HG03439 (cell line): Measurements from ENCODE around the gene GTF3C6.
"Not testable (repeated sequence)": the region's sequence is repeated elsewhere in the genome, so short reads cannot be mapped to it uniquely, and the experiment has no call there.

Source experiments
- ATAC-seq: cut with Tn5 transposase; IDR thresholded peaks from one replicate; pipeline ENCODE4 v1.9.1; 2021; ENCODE audit warnings: mild to moderate bottlenecking, moderate library complexity; ENCODE audit not compliant: unreplicated experiment

The GTF3C6 gene, protein sequence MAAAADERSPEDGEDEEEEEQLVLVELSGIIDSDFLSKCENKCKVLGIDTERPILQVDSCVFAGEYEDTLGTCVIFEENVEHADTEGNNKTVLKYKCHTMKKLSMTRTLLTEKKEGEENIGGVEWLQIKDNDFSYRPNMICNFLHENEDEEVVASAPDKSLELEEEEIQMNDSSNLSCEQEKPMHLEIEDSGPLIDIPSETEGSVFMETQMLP

DNA sequence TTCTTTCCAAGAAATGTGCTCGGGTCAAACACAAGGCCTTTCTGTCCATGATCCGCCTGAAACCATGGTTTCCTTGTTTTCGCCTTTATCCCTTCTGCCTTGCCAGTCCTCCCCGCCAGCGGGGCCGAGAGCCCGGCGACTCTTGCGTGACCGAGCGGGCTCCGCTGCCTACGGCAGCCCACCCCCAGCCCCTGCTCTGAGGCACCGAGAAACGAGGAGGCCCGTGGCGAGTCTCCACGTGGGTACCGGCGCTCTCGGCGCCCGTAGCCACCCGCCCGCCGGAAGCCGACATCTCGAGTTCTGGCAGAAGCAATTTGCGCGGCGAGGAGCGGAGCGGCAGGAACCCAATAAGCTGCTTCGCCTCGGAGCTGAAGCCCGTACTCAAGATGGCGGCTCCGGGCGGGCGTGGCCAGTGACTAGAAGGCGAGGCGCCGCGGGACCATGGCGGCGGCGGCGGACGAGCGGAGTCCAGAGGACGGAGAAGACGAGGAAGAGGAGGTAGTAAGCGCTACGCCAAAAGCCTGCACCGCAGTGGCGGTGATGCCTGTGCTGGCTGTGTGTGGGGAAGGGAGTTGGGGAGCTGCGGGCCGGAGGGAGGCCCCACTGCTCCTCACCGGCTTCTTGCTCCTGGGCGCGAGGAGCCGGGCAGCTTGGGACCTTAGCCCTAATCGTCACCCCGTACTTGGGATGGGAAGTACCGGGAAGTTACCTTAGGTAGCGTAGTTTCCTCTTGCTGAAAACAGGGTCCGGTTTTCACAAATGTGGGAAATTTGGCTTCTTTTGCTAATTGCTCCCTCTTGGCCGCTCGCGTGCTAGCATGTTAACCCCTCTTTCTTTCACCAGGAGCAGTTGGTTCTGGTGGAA lies at the start of gene GTF3C6:
Gene GTF3C6, plus strand, starts transcription at position 378 of the 864 bp plus-strand sequence. Its CDS starts 64 bp downstream, at position 442.
- peak; percentile 97 for ATAC-seq

DNA sequence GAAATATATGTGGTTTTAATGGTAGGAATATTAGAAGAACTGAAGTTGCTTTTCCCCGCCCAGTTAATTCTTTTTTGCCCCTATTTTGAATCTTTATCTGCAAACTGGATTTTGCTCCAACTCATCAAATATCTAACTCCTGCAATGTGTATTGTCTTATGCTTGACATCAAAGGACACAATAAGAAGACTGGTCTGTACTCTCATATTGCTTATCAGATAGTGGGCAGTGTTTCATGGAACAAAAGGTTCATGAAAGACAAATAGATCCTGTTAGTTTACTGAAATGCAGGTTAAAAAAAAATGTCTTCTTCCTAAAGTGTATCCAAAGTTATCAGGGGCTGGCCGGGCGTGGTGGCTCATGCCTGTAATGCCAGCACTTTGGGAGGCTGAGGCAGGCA lies 27.7 kb upstream of the GTF3C6 start:
- no peak for ATAC-seq

DNA sequence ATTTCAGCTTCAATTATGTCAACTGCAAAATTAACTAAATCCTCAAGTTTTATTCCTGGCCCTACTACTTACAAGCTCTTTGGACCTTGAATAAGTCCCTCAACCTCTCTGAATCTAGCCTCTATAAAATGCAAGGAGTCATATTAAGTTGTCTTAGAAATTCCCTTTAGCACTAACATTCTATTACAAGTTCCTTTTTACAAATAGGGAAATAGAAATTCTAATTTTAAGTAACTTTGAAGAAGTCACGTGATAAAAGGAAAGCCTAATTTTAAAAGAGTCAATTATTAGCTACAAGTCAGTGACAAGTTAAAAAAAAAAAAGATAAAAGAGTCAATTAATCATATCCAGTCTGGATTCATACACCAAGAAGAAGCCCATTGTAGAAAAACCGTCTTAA lies 24.6 kb upstream of the GTF3C6 start:
- ATAC-seq: no peak

DNA sequence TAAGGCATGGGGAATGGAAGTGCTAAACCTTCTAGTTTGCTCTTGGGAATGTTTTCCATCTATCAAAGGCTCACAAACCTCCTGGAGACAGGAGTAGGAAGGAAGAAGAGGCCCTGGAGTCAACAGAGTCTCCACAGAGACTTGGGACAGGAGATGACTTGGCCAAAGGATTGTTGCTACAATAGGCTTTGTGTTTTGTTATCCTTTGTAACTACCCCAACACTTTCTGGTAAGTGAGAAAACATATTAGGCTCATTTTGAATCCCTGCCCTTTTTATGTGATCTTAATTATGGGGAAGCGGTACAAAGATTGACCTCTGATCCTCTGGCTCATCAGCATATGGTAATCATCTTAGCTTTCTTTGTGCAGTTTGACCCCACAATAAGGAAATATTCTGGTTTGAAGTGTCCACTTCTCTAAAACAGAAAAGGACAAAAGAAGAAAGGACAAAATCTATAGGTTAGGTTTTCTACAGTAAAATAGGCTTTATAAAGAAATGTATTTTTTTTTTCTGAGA lies 24.1 kb upstream of the GTF3C6 start:
- ATAC-seq: no peak

DNA sequence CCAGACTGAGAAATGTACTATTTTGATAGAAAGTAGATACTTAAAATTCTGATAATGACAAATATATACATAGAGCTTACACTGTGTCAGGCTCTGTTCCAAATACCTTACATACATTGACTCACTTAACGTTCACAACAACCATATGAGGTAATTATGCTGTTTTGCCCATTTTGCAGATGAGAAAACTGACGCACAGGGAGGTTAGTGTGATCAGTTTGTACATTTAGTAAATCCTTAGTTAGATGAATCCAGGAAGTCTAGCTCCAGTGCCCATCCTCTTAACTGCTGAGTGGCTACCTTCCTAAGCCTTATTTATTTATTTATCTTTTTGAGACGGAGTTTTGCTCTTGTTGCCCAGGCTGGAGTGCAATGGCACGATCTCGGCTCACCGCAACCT lies 23.3 kb upstream of the GTF3C6 start:
- no peak for ATAC-seq

DNA sequence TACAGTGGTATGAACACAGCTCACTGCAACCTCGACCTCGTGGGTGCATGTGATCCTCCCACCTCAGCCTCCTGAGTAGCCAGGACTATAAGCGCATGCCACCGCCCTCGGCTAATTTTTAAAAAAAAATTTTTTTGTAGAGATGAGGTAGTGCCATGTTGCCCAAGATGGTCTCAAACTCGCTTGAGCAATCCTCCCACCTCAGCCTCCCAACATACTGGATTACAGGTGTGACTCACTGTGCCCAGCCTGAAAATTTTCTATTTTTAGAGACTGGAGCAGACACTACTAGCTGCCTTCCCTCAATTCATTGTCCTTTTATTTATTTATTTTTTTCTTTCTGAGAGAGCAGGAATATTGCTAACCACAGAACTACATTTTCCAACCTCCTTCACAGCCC lies 20.3 kb upstream of the GTF3C6 start:
- ATAC-seq: no peak

DNA sequence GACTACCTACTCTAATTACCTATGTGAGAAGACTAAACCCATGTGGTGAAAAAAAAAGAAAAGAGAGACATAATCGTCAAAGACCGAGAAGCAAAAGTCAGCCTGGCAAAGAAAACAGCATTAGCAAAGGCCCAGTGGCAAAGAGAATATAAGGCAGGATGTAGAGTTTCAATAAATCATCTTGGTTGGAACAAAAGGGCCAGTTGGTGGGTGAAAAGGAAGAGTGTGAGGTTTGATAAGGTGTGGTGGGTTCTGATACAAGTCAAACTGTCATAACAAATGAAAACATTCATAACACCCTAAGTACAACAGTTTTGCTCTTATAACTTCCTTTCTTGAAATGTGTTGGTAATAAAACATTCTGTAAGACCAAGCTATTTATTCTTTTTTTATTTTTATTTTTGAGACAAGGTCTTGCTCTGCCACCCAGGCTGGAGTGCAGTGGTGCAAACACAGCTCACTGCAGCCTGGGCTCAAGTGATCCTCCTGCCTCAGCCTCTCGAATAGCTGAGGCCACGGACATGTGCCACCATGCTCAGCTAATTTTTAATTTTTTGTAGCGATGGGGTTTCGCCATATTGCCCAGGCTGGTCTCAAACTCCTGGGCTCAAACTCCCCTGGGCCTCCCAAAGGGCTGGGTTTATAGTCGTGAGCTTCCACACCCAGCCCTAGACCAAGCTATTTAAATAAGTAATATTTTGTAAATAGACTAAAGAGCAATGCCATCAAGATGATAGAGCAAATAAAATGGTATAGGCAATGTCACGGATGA lies 18.9 kb upstream of the GTF3C6 start:
- no peak for ATAC-seq

DNA sequence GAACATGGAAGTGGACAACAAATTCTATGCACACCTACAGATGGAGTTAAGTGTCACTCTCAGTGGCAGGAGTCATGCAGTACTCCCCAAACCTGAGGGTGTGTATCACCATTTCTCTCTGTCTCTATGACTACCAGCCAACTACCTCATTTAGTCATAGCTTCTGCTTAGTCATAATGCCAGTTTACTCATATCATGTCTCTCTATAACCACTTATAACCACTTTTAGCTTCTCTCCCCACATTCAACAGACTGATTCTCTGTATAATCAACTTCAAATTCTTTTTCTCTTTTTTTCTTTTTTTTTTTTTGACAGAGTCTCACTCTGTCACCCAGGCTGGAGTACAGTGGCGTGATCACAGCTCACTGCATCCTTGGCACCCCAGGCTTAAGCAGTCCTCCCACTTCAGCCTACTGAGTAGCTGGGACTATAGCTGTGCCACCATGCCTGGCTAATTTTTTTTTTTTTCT lies 13.8 kb upstream of the GTF3C6 start:
- ATAC-seq: peak; percentile 100

DNA sequence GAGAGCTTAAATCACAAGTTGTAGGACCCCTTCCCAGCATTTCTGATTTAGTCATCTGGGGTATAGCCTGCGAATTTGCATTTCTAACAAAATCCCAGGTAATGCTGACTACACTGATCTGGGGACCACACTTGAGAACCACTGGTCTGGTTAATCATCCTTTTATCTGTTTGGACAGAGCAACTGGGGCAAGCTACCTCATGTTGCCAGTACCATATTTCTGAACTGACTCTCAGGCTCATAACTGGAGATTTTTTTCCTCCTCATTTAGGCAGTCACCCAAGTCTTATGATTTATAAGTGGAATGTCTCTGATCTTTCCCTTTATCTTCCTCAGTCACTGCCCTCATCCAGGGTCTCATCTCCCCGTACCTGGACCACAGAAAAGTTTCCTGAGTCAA lies 12.0 kb upstream of the GTF3C6 start:
- ATAC-seq: no peak

DNA sequence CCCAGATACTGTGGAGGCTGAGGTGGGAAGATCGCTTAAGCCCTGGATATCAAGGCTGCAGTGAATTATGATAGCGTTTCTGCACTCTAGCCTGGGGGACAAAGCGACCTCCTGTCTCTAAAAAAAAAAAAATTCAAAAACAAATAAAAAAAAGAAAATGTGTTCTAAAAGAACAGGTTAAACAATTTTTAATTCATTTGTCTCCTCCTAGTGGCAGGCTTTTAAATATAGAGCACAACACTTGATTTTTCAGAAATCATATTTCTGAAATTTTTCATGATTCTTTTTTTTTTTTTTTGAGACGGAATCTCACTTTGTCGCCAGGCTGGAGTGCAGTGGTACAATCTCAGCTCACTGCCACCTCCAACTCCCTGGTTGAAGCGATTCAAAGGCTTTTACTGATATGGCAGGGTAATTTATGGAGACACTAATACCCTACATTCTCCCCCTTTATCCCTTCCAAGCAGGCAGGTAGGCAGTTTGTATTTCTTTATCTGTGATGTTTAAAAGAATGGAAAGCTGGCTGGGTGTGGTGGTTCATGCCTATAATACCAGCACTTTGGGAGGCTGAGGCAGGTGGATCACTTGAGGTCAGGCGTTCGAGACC lies 8.7 kb upstream of the GTF3C6 start:
- no peak for ATAC-seq

DNA sequence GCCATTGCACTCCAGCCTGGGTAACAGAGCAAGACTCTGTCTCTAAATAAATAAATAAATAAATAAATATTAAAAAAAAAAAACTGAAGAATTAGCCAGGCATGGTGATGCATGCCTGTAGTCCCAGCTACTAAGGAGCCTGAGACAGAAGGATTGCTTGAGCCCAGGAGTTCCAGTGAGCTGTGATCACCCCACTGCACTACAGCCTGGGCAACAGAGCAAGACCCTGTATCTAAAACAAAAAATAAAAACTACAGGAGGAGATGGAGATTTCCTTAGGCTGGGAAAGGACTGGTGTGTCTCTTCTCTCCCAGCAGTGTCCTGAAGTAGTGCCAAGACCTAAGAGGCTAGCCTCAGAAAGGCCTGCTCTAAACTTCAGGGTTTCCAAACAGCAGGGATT lies 8.1 kb upstream of the GTF3C6 start:
- ATAC-seq: no peak

DNA sequence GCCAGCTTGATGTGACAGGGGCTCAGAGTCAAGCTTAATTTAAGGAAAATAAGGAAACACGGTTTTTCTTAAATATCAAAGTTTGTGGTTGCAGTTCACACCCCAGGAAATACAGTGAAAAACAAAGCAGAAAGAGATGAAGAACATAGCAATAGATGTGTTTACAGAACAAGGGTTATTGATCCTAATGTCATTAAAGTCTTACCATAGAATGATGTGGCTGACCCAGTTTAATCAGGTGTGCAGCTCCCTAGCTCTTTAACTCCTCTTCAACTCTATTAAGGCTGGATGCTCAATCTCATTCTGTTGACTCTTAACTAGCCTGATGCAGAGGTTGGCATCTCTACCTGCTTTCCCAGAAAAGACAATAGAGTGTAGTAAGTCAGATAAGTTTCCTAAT lies 7.5 kb upstream of the GTF3C6 start:
- ATAC-seq: no peak

DNA sequence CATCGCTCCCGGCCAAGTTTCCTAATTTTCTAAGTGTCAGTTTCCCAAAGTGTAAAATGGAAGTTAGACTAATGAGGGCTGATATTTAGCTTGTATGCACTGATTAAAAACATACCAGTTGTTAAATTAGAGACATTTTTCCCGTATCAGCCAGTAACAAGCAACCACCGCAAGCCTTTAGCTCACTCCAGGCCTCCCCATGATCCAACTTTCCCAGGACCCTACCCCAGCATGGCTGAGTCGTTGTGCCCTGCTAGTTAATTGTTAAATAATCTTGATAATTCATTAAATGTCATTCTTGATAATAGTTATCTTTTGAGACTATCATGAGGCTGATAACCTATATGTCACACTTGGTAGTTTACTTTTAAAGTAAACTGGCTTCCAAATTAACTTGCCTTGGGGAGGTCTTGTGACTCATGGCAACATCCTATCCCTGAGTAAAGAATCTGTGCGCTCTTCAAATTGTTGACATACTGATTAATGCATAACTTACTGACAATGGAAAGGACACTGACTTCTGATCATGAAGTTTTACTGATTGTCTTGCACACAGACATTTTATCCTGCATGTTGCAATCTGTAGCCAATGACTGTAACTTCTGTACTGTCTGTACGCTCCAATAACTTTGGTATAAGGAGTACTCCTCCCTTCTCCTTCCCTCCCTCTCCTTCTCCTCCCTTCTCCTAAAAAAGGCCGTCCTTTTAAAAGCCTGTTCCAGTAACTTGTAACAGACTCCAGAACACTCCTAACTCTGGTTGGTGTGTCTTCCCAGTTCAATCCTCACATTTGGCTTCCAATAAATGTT lies 6.3 kb upstream of the GTF3C6 start:
- ATAC-seq: no peak

DNA sequence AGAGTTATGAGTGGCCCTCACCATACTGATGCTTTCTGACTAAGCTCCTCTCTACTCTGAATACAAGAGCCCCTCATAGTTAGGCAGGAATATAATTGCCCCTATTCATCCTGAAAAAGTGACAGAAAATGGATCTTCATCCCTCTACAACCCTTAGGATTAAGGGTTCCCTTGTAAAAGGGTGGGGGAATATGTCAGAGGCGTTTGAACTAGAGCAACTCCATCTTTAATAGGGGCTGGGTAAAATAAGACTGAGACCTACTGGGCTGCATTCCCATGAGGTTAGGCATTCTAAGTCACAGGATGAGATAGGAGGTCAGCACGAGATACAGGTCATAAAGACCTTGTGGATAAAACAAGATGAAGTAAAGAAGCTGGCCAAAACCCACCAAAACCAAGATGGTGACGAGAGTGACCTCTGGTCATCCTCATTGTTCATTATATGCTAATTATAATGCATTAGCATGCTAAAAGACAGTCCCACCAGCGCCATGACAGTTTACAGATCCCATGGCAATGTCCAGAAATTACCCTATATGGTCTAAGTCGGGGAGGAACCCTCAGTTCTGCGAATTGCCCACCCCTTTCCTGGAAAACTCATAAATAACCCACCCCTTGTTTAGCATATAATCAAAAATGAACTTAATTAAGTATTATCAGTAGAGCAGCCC lies 4.7 kb upstream of the GTF3C6 start:
- no peak for ATAC-seq

DNA sequence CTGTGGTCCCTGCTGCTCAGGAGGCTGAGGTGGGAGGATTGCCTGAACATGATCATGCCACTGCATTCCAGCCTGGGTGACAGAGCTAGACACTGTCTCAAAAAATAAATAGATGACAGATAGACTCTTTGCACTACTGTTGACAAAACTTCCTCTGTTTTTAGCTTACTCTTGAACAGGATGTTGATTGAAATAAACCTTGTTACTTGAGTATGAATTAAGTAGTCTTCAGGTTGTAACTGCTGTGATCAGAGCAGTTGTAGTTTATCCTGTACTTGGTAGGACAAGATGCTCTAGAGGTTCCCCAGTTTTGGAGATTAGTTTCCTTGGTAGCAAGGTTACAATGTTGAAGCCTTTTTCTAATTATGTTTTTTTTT lies 1.5 kb downstream of the GTF3C6 start:
- no peak for ATAC-seq

DNA sequence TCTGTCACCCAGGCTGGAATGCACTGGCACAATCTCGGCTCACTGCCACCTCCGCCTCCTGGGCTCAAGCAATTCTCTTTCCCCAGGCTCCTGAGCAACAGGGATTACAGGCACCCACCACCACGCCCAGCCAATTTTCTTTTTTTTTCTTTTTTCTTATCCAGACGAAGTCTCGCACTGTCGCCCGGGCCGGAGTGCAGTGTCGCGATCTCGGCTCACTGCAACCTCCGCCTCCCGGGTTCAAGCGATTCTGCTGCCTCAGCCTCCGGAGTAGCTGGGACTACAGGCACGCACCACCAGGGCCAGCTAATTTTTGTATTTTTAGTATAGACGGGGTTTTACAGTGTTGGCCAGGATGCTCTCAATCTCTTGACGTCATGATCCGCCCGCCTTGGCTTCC lies 4.1 kb downstream of the GTF3C6 start:
- ATAC-seq: not testable (repeated sequence)

DNA sequence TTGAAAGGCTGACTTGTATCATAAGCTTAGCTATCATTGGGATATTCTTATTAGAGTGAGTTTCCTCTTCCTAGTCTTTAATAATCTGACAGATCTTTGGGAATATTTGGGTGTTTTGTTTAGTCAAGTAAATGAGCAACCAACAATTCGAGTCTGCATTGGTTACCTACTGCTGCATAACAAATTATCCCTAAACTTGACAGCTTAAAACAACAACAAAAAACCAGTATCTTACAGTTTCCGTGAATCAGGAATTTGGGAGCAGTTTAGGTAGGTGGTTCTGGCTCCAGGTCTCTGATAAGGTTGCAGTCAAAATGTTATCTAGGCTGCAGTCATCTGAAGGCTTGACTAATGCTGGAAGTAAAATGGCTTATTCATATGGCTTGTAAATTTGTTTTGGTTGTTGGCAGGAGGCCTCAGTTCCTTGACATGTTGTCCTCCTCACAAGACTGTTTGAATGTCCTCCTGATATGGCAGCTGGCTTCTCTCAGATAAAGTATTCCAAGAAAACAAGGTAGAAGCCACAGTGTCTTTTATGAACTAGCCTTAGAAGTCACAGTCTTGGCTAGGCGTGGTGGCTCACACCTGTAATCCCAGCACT lies 7.2 kb downstream of the GTF3C6 start:
- ATAC-seq: no peak

DNA sequence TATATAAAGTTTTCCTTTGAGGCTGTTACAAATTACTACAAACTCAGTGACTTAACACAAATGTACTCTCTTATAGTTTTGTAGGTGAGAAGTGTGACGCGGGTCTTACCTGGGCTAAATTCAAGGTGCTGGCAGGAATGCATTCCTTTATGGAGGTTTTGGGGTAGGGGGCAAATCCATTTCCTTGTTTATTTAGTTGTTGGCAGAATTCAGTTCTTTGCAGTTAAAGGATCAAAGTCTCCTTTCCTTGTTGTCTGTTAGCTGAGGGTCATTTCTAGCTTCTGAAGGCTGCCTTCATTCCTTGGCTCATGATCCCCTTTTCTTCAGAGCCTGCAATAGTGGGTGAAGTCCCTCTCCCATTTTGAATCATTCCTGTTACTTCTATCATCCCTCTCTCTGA lies 10.2 kb downstream of the GTF3C6 start:
- not testable (repeated sequence) for ATAC-seq

DNA sequence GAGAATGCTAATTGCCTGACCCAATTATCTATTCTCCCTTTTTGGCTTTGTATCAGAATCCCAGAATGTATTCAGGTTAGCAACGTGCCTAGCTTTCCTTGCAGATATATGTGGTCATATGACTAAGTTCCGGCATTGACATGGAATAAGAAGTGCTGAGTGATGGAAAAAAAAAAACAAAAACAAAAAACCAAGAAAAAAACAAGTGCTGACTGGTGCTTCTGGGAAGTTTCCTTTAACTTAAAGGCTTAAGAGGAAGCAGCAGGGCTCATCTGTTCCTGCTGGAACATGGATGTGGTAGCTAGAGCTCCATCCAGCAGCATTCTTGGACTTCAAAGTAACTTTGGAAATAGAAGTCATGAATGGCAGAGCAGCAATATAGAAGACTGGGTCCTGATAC lies 13.0 kb downstream of the GTF3C6 start:
- ATAC-seq: no peak
